OCI-LY7 (cell line): Measurements from ENCODE around the gene TFF2. TPM values are rescaled to one million over a fixed set of nuclear protein-coding genes. Genes with fewer than 3 reads are reported as not detected.

Experiments
- BruUV-seq: library from RNA; stranded (reverse); fragments of 400-500 nt; replicated peaks from 2 replicates; lab custom pipeline; 2021; lab: Mats Ljungman, UMichigan
- CTCF ChIA-PET: fragments of 300-600 bp; sonication (Branson Sonifier 250); formaldehyde crosslinking; loops from one replicate; lab custom pipeline; 2022; ENCODE audit warnings: antibody characterized with exemption; ENCODE audit not compliant: unreplicated experiment; lab: Charles Lee
- POLR2A ChIA-PET: fragments of 300-600 bp; sonication (Branson Sonifier 250); formaldehyde crosslinking; loops from one replicate; lab custom pipeline; 2022; ENCODE audit warnings: antibody characterized with exemption; lab: Charles Lee
- DNase-seq: peaks from one replicate; pipeline ENCODE4 v3.0.0-alpha.2; 2015; ENCODE audit warnings: low spot score
- H2AFZ ChIP-seq: fragments of 200-600 bp; sonication (generic), shearing (Covaris generic); 2 replicates; pipeline ENCODE4 v1.6.1; 2014; ENCODE audit warnings: mild to moderate bottlenecking, antibody characterized with exemption, low read length, moderate library complexity
- H3K27ac ChIP-seq: fragments of 200-600 bp; sonication (generic); 2 replicates; pipeline ENCODE4 v1.5.1; 2014; ENCODE audit warnings: mixed run types, low read depth, mild to moderate bottlenecking, moderate library complexity, low read length, inconsistent platforms; ENCODE audit not compliant: poor library complexity, severe bottlenecking
- H3K36me3 ChIP-seq: fragments of 200-600 bp; sonication (generic); 2 replicates; pipeline ENCODE4 v1.6.1; 2014; ENCODE audit warnings: mild to moderate bottlenecking, antibody characterized with exemption, low read length, moderate library complexity, mixed read lengths; ENCODE audit not compliant: insufficient read depth
- H3K4me1 ChIP-seq: fragments of 200-600 bp; sonication (generic); 2 replicates; pipeline ENCODE4 v1.5.1; 2014; ENCODE audit warnings: mild to moderate bottlenecking, low read length; ENCODE audit not compliant: insufficient read depth, poor library complexity, severe bottlenecking
- H3K4me2 ChIP-seq: fragments of 200-600 bp; sonication (generic); 2 replicates; pipeline ENCODE4 v1.6.1; 2014; ENCODE audit warnings: mild to moderate bottlenecking, low read length
- H3K4me3 ChIP-seq: fragments of 200-600 bp; sonication (generic); 2 replicates; pipeline ENCODE4 v1.5.1; 2014; ENCODE audit warnings: mild to moderate bottlenecking, low read depth, low read length; ENCODE audit not compliant: poor library complexity, severe bottlenecking
- H3K79me2 ChIP-seq: fragments of 200-600 bp; sonication (generic); 2 replicates; pipeline ENCODE4 v1.6.1; 2016; ENCODE audit warnings: low read depth, mild to moderate bottlenecking, low read length, moderate library complexity, mixed read lengths; ENCODE audit not compliant: insufficient read depth
- H3K9me2 ChIP-seq: fragments of 200-600 bp; sonication (generic); 2 replicates; pipeline ENCODE4 v1.6.1; 2016; ENCODE audit warnings: mild to moderate bottlenecking, low read length, mixed read lengths; ENCODE audit not compliant: insufficient read depth
- H3K9me3 ChIP-seq: fragments of 200-600 bp; sonication (generic); 2 replicates; pipeline ENCODE4 v1.6.1; 2014; ENCODE audit warnings: mild to moderate bottlenecking, mixed run types, low read length, mixed read lengths
- H4K20me1 ChIP-seq: fragments of 200-600 bp; sonication (generic); 2 replicates; pipeline ENCODE4 v1.6.1; 2014; ENCODE audit warnings: mild to moderate bottlenecking, antibody characterized with exemption, low read length, moderate library complexity, mixed read lengths; ENCODE audit not compliant: insufficient read depth
- EZH2phosphoT487 ChIP-seq: fragments of 200-600 bp; sonication (generic); IDR thresholded peaks from 2 replicates; pipeline ENCODE4 v1.6.1; 2018; ENCODE audit warnings: low read depth, borderline replicate concordance, mild to moderate bottlenecking, mixed run types, antibody characterized with exemption, low read length, moderate library complexity, mixed read lengths
- intact Hi-C: fragments of 100-400 bp; cut with micrococcal nuclease; formaldehyde crosslinking; loops from one replicate; pipeline ENCODE4 v1.10.0; 2022; ENCODE audit not compliant: unreplicated experiment
- total RNA-seq, 2 experiments: library from RNA; depleted of rRNA in 1 of 2; stranded (reverse); fragments of >200 nt in 1 of 2; shearing (Covaris generic) in 1 of 2; gene quantifications; 2 replicates each; pipeline ENCODE4 v1.2.3, GENCODE V29; 2014 to 2022
- TF ChIP-seq, protein P1 (sequence below): fragments of 200-600 bp; sonication (generic); conservative IDR thresholded peaks from 2 replicates; pipeline ENCODE4 v1.5.1; 2014; ENCODE audit warnings: mild to moderate bottlenecking, antibody characterized with exemption, low read length, moderate library complexity, mixed read lengths

TFF2 gene
- total RNA-seq, 2 experiments from 2014 or later = not detected

- H3K4me2 ChIP-seq = no peak overlapping the region
- no peak for DNase-seq
- H3K27ac ChIP-seq = no peak overlapping the region
- no peaks in the 10 kb centered on the region for H4K20me1 ChIP-seq
- H2AFZ ChIP-seq = no peak overlapping the region
- H3K9me3 ChIP-seq = no peaks in the 10 kb centered on the region
- ChIA-PET CTCF (interaction anchor here (1.1 kb wide), 1 partner anchor 41 kb away, joined by 3 read pairs; no protein-coding TSS in a partner anchor), POLR2A (no interaction called here)
- no peak overlapping the region for H3K4me3 ChIP-seq
- no peaks in the 10 kb centered on the region for H3K9me2 ChIP-seq
- no peak for TF ChIP-seq EZH2phosphoT487
- TF ChIP-seq, protein P1, sequence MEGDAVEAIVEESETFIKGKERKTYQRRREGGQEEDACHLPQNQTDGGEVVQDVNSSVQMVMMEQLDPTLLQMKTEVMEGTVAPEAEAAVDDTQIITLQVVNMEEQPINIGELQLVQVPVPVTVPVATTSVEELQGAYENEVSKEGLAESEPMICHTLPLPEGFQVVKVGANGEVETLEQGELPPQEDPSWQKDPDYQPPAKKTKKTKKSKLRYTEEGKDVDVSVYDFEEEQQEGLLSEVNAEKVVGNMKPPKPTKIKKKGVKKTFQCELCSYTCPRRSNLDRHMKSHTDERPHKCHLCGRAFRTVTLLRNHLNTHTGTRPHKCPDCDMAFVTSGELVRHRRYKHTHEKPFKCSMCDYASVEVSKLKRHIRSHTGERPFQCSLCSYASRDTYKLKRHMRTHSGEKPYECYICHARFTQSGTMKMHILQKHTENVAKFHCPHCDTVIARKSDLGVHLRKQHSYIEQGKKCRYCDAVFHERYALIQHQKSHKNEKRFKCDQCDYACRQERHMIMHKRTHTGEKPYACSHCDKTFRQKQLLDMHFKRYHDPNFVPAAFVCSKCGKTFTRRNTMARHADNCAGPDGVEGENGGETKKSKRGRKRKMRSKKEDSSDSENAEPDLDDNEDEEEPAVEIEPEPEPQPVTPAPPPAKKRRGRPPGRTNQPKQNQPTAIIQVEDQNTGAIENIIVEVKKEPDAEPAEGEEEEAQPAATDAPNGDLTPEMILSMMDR = no peak
- H3K36me3 ChIP-seq = peaks cover 19% of the 10 kb centered on the region
- BruUV-seq = no TSS peak
- no peaks in the 10 kb centered on the region for H3K4me1 ChIP-seq
- intact Hi-C loops = no loop called here
- H3K79me2 ChIP-seq = no peaks in the 10 kb centered on the region
These were observed 50.7 kb downstream of the TFF2 start for GRCh38 chr21:42300045-42300583.

- H2AFZ ChIP-seq = no peak overlapping the region
- no peaks in the 10 kb centered on the region for H4K20me1 ChIP-seq
- no peak overlapping the region for H3K27ac ChIP-seq
- no peaks in the 10 kb centered on the region for H3K9me3 ChIP-seq
- CTCF ChIA-PET = interaction anchor here (1.1 kb wide), 1 partner anchor 41 kb away, joined by 3 read pairs; no protein-coding TSS in a partner anchor
- no peak for DNase-seq
- H3K9me2 ChIP-seq = no peaks in the 10 kb centered on the region
- BruUV-seq = no TSS peak
- peaks cover 19% of the 10 kb centered on the region for H3K36me3 ChIP-seq
- POLR2A ChIA-PET = interaction anchor here (1.1 kb wide), 1 partner anchor 29 kb away, joined by 3 read pairs; no protein-coding TSS in a partner anchor
- no peaks in the 10 kb centered on the region for H3K79me2 ChIP-seq
- intact Hi-C loops = no loop called here
- TF ChIP-seq EZH2phosphoT487 = no peak
- TF ChIP-seq, protein P1 = no peak
- H3K4me3 ChIP-seq = no peak overlapping the region
- H3K4me1 ChIP-seq = no peaks in the 10 kb centered on the region
- H3K4me2 ChIP-seq = no peak overlapping the region
These were observed 51.3 kb downstream of the TFF2 start for GRCh38 chr21:42299324-42300044.

- Histone ChIP-seq H4K20me1 (no peaks in the 10 kb centered on the region), H3K4me2 (no peak overlapping the region), H3K4me3 (no peak overlapping the region), H3K79me2 (no peaks in the 10 kb centered on the region), H3K9me2 (no peaks in the 10 kb centered on the region), H3K36me3 (peaks cover 22% of the 10 kb centered on the region), H3K9me3 (no peaks in the 10 kb centered on the region), H3K4me1 (no peaks in the 10 kb centered on the region), H3K27ac (no peak overlapping the region), H2AFZ (no peak overlapping the region)
- intact Hi-C loops = no loop called here
- CTCF ChIA-PET = no interaction called here
- POLR2A ChIA-PET = interaction anchor here (1.1 kb wide), 1 partner anchor 28 kb away, joined by 3 read pairs; no protein-coding TSS in a partner anchor
- DNase-seq = no peak
- TF ChIP-seq, protein P1 = no peak
- TF ChIP-seq EZH2phosphoT487 = no peak
- no TSS peak for BruUV-seq
These were observed 52.1 kb downstream of the TFF2 start for GRCh38 chr21:42298657-42299056.
